GM18870 (cell line): Measurements from ENCODE around the gene POLD2.

Source experiments
- ATAC-seq: cut with Tn5 transposase; IDR thresholded peaks from one replicate; pipeline ENCODE4 v1.9.1; 2021; ENCODE audit warnings: moderate library complexity; ENCODE audit not compliant: unreplicated experiment

POLD2 gene

DNA sequence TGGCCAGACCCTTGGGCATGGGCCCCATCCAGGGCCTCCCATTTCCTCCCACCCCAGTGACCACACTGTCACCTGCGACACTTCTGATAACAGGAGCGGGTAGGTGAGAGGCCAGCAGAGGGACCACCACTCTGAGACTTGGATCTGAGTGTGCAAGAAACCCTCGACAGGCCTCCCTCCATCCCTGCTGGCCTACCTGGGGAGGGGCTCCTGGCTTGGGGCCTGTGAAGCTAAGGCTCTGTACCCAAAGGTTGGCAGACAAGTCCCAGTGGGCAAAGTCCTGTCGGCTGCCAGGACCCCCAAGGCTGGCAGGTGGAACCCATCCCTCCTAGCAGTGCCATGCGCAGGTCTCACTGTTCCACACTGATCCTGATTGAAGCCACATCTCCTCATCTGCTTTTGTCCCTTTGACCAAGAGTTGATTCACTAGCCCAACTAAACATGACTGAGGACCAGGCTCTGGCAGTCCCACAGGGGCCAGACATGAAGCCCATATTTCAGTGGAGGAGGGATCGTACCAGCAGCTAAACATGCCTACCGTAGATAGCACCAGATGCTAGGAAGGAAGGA lies 56.8 kb downstream of the POLD2 start:
- no peak for ATAC-seq

DNA sequence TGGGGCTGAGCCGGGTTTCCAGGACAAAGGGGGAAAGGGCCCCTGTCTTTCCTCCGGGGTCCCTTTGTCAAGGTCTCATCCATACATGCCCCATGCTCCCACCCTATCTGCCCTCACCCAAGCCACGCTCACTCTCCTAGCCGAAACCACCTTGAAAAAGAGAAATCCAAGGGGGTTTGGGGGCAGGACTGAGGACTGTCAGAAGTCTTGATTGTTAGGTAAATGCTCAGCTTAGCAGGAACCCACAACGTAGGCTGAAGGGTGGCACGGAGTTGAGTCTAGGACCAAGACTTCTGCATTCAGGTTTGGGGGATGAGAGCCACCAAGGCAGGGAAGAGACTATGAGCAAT lies 57.3 kb downstream of the POLD2 start:
- no peak for ATAC-seq

DNA sequence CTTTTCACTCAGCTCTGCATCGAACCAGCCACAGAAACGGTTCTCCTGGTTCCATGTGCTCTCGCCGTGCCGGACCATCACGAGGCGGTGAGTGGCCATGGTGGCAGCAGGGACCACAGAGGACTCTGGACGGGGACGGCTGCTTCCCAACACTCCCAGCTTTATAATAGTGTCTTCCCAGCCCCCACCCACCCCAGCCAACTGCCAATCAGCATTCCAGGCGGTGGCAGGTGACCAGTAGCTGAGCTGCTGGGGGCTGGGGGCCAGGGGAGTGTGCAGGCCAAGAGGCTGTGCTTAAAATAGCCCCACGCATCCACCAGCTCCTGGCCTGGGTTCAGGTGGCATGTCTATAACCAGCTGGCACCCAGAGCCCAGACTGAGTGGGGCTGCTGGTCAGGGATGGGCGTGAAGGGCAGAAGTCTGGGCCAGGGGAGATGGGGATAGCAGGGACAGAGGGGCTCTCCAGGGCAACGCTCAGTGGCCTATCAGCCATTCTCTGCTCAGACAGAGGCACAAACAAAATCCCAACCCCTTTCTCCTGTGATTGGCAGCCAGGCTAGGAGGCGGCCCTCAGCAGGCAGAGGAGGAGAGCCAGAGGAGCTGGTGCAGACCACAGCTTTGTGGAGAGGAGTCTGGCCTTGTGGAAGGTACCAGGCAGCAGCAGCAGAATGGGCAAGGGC lies 57.8 kb downstream of the POLD2 start, which contains the start of gene PGAM2:
Gene PGAM2 (minus strand): TSS at position 137 of the 680 bp plus-strand sequence. CDS start 38 bp downstream, at position 99.
- no peak for ATAC-seq

DNA sequence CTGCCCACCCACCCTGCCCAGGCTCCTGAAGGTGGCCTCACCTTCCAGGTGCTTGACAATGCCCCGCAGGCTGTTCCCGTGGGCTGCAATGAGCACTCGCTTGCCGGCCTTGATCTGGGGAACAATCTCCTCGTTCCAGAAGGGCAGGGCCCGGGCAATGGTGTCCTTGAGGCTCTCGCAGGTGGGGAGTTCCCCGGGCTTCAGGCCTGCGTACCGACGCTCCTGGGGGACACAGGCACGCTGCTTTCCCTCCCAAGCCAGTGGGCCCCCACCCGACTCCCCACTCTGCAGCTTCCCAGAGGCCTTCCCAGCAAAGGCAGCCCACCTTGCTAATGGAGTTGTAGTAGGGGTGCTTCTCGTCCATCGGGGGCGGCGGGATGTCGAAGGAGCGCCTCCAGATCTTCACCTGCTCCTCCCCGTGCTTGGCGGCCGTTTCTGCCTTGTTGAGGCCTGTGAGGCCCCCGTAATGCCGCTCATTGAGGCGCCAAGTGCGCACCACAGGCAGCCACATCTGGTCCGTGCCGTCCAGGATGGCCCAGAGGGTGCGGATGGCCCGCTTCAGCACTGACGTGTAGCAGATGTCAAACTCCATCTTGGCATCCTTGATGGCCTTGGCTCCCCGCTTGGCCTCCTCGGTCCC lies 58.4 kb downstream of the POLD2 start:
- ATAC-seq: no peak
